Calu3 (cell line): ENCODE data around the gene ARSK. TPM values are rescaled to one million over a fixed set of nuclear protein-coding genes. Genes with fewer than 3 reads are reported as not detected.

Experiments
- BruUV-seq: library from RNA; stranded (reverse); fragments of 400-500 nt; replicated peaks from 2 replicates; lab custom pipeline; 2021; lab: Mats Ljungman, UMichigan
- CTCF ChIA-PET: fragments of 300-600 bp; sonication (Branson Sonifier 250); formaldehyde crosslinking; loops from one replicate; lab custom pipeline; 2022; ENCODE audit warnings: antibody characterized with exemption; lab: Charles Lee
- DNase-seq: peaks from one replicate; pipeline ENCODE4 v3.0.0; 2022
- H3K27ac Mint-ChIP-seq: one replicate; pipeline ENCODE4 v1.8.0; 2022; ENCODE audit warnings: mixed read lengths; ENCODE audit not compliant: unreplicated experiment
- H3K27me3 Mint-ChIP-seq: one replicate; pipeline ENCODE4 v1.8.0; 2022; ENCODE audit warnings: mixed read lengths; ENCODE audit not compliant: unreplicated experiment
- H3K36me3 Mint-ChIP-seq: one replicate; pipeline ENCODE4 v1.8.0; 2022; ENCODE audit warnings: mild to moderate bottlenecking, moderate library complexity, mixed read lengths; ENCODE audit not compliant: insufficient read depth, unreplicated experiment
- H3K4me1 Mint-ChIP-seq: one replicate; pipeline ENCODE4 v1.8.0; 2022; ENCODE audit warnings: mild to moderate bottlenecking, low read depth, mixed read lengths; ENCODE audit not compliant: unreplicated experiment
- H3K4me3 Mint-ChIP-seq: one replicate; pipeline ENCODE4 v1.8.0; 2022; ENCODE audit warnings: mild to moderate bottlenecking, low read depth, moderate library complexity, mixed read lengths; ENCODE audit not compliant: unreplicated experiment
- H3K9me3 Mint-ChIP-seq: one replicate; pipeline ENCODE4 v1.8.0; 2022; ENCODE audit warnings: low read depth, mixed read lengths; ENCODE audit not compliant: unreplicated experiment
- intact Hi-C: fragments of 100-400 bp; cut with micrococcal nuclease; formaldehyde crosslinking; loops from one replicate; pipeline ENCODE4 v1.10.0; 2022; ENCODE audit not compliant: unreplicated experiment
- total RNA-seq: library from RNA; stranded (reverse); gene quantifications from 2 replicates; pipeline ENCODE4 v1.2.3, GENCODE V29; 2022
- TF ChIP-seq, protein P1 (sequence below): fragments of 200-600 bp; IDR thresholded peaks from one replicate; pipeline ENCODE4 v1.8.0; 2022; ENCODE audit warnings: antibody characterized with exemption; ENCODE audit not compliant: unreplicated experiment

Gene ARSK
- total RNA-seq, 1 experiment from 2014 or later = 6.6 TPM

DNA sequence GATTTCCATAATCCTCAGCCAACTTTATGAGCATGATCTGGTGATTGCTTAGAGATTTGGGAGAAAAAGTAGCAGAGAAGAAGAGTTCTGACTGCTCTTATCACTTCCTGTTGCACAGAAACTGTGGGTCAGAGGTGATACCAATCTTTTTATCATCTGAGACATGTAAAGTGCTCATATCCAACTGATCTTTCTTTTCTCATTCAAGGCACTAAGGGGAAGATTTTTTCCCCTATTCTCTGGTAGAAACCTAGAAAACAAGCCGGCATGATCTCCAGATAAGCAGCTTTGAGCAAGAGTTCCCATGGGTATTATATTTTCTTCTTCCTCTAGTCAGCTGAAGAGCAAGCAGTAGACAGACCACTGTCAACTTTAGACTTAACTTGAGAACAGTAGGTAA, 36.0 kb downstream of the ARSK start:
- H3K4me1 Mint-ChIP-seq = no peaks in the 10 kb centered on the region
- no peaks in the 10 kb centered on the region for H3K36me3 Mint-ChIP-seq
- H3K4me3 Mint-ChIP-seq = no peak overlapping the region
- CTCF ChIA-PET = no interaction called here
- H3K27me3 Mint-ChIP-seq = no peaks in the 10 kb centered on the region
- intact Hi-C loops = no loop called here
- no peak overlapping the region for H3K27ac Mint-ChIP-seq
- no TSS peak for BruUV-seq
- no peak for DNase-seq
- TF ChIP-seq, protein P1, sequence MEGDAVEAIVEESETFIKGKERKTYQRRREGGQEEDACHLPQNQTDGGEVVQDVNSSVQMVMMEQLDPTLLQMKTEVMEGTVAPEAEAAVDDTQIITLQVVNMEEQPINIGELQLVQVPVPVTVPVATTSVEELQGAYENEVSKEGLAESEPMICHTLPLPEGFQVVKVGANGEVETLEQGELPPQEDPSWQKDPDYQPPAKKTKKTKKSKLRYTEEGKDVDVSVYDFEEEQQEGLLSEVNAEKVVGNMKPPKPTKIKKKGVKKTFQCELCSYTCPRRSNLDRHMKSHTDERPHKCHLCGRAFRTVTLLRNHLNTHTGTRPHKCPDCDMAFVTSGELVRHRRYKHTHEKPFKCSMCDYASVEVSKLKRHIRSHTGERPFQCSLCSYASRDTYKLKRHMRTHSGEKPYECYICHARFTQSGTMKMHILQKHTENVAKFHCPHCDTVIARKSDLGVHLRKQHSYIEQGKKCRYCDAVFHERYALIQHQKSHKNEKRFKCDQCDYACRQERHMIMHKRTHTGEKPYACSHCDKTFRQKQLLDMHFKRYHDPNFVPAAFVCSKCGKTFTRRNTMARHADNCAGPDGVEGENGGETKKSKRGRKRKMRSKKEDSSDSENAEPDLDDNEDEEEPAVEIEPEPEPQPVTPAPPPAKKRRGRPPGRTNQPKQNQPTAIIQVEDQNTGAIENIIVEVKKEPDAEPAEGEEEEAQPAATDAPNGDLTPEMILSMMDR = no peak
- no peaks in the 10 kb centered on the region for H3K9me3 Mint-ChIP-seq

DNA sequence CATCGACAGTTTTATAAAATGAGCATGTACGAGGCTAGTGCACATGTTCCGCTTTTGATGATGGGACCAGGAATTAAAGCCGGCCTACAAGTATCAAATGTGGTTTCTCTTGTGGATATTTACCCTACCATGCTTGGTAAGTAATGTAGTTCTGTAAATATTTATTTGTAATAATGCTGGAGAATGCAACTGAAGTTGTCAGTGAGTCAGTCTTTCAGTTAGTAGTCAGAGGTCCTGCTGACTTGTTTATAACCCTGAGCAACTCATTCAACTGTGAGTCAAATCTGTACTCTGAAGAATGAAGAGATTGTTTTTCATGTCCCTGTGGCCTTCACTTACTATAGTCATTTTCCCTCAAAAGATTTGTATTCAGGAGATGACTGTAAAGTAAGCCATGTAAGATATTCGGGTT, 36.6 kb downstream of the ARSK start:
- TF ChIP-seq, protein P1 = no peak
- no peaks in the 10 kb centered on the region for H3K9me3 Mint-ChIP-seq
- no peak overlapping the region for H3K27ac Mint-ChIP-seq
- H3K27me3 Mint-ChIP-seq = no peaks in the 10 kb centered on the region
- DNase-seq = no peak
- H3K36me3 Mint-ChIP-seq = no peaks in the 10 kb centered on the region
- no TSS peak for BruUV-seq
- CTCF ChIA-PET = no interaction called here
- H3K4me1 Mint-ChIP-seq = no peaks in the 10 kb centered on the region
- intact Hi-C loops = no loop called here
- no peak overlapping the region for H3K4me3 Mint-ChIP-seq

DNA sequence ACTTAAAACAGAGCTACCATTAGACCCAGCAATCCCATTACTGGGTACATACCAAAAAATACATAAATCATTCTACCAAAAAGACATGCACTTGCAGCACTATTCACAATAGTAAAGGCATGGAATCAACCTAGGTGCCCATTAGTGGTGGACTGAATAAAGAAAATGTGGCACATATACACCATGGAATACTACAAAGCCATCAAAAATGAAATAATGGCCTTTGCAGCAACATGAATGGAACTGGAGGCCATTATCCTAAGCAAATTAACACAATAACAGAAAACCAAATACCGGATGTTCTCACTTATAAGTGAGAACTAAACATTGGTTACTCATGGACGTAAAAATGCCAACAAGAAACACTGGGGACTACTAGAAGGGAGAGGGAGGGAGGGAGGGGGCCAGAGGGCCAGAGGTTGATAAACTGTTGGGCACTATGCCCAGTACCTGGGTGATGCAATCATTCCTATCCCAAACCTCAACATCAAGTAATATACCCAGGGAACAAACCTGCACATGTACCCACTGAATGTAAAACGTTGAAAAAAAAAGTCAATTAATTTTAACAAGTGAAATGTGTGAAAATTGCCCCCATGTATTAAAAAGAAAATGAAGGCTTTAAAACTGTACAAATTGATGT, 40.5 kb downstream of the ARSK start:
- H3K27ac Mint-ChIP-seq = no peak overlapping the region
- H3K9me3 Mint-ChIP-seq = no peaks in the 10 kb centered on the region
- CTCF ChIA-PET = no interaction called here
- no peaks in the 10 kb centered on the region for H3K27me3 Mint-ChIP-seq
- DNase-seq = peak; percentile 7
- BruUV-seq = no TSS peak
- H3K4me1 Mint-ChIP-seq = no peaks in the 10 kb centered on the region
- TF ChIP-seq, protein P1 = no peak
- no peaks in the 10 kb centered on the region for H3K36me3 Mint-ChIP-seq
- intact Hi-C loops = no loop called here
- H3K4me3 Mint-ChIP-seq = no peak overlapping the region

DNA sequence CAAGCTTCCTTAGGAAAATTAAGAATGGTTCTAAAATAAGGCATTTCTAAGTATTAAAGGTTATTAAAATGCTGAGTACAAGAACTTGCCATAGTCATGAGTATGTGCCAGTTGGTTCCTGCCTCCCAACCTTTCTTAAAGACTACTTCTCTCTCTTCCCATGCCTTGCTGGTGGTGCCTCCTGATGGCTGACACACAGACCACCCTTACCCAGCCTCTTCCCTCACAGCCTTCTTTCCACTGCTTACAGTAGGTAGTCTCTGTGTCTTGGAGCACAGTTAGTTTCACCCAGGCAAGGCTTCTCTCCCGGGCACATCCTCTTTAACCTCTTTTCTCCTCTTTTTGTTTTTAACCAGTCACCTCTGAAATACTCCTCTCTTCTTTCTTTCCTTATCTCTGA, 44.4 kb downstream of the ARSK start:
- intact Hi-C loops = no loop called here
- H3K36me3 Mint-ChIP-seq = no peaks in the 10 kb centered on the region

More for the DNA sequence above, 44.4 kb downstream of the ARSK start:
- no TSS peak for BruUV-seq
- Mint-ChIP-seq H3K27ac (no peak overlapping the region), H3K9me3 (no peaks in the 10 kb centered on the region), H3K4me3 (no peak overlapping the region), H3K4me1 (no peaks in the 10 kb centered on the region), H3K27me3 (no peaks in the 10 kb centered on the region)
- DNase-seq = no peak
- CTCF ChIA-PET = no interaction called here
- TF ChIP-seq, protein P1 = no peak
